HG03280 (cell line): ENCODE results near the gene MYO3B.
A peak's percentile ranks its signal among the peaks of the same experiment; 100 is the strongest.
"Not testable (repeated sequence)": the region's sequence is repeated elsewhere in the genome, so short reads cannot be mapped to it uniquely, and the experiment has no call there.

Experiments used
- ATAC-seq: cut with Tn5 transposase; IDR thresholded peaks from one replicate; pipeline ENCODE4 v1.9.1; 2021; ENCODE audit warnings: mild to moderate bottlenecking, moderate library complexity; ENCODE audit not compliant: unreplicated experiment

The MYO3B gene

GRCh38 chr2:170206805-170207407 lies 29.0 kb downstream of the MYO3B start:
- no peak for ATAC-seq

- ATAC-seq, result no peak
These were observed 30.0 kb downstream of the MYO3B start for GRCh38 chr2:170207901-170208300.

- no peak for ATAC-seq
These were observed 31.0 kb downstream of the MYO3B start for GRCh38 chr2:170208967-170209366.

- ATAC-seq, result no peak
These were observed 34.8 kb downstream of the MYO3B start for GRCh38 chr2:170212625-170213280.

- not testable (repeated sequence) for ATAC-seq
These were observed 35.3 kb downstream of the MYO3B start for GRCh38 chr2:170213281-170213625.

- ATAC-seq, result no peak
These were observed 35.7 kb downstream of the MYO3B start for GRCh38 chr2:170213651-170214050.

- no peak for ATAC-seq
These were observed 36.5 kb downstream of the MYO3B start for GRCh38 chr2:170214309-170214948.

GRCh38 chr2:170215021-170215420 lies 37.1 kb downstream of the MYO3B start:
- ATAC-seq, result no peak

- no peak for ATAC-seq
These were observed 38.5 kb downstream of the MYO3B start for GRCh38 chr2:170216428-170216827.

- no peak for ATAC-seq
These were observed 39.0 kb downstream of the MYO3B start for GRCh38 chr2:170216981-170217380.

- ATAC-seq, result no peak
These were observed 39.9 kb downstream of the MYO3B start for GRCh38 chr2:170217778-170218251.

- ATAC-seq, result no peak
These were observed 40.5 kb downstream of the MYO3B start for GRCh38 chr2:170218456-170218855.

GRCh38 chr2:170218931-170219330 lies 41.0 kb downstream of the MYO3B start:
- ATAC-seq, result no peak

GRCh38 chr2:170221317-170222288 lies 43.7 kb downstream of the MYO3B start:
- no peak for ATAC-seq

GRCh38 chr2:170222298-170222697 lies 44.4 kb downstream of the MYO3B start:
- no peak for ATAC-seq

- ATAC-seq, result no peak
These were observed 44.9 kb downstream of the MYO3B start for GRCh38 chr2:170222842-170223241.

GRCh38 chr2:170224692-170225294 lies 46.8 kb downstream of the MYO3B start:
- no peak for ATAC-seq

- ATAC-seq, result no peak
These were observed 48.3 kb downstream of the MYO3B start for GRCh38 chr2:170226216-170226615.

- peak; percentile 87 for ATAC-seq
These were observed 49.6 kb downstream of the MYO3B start for GRCh38 chr2:170227507-170227947.

GRCh38 chr2:170227951-170228350 lies 50.0 kb downstream of the MYO3B start:
- peak; percentile 23 for ATAC-seq

GRCh38 chr2:170228429-170228828 lies 50.5 kb downstream of the MYO3B start:
- ATAC-seq, result no peak
